Activated T-cell treated with anti-CD3 and anti-CD28 coated beads, Interleukin-2, amount 50 U/mL, for 4 hours (primary cell): ENCODE data around the gene FCMR. TPM values are rescaled to one million over a fixed set of nuclear protein-coding genes. Genes with fewer than 3 reads are reported as not detected.

Source experiments
- ATAC-seq, 2 donors: fragments of 200-7000 bp; cut with Tn5 transposase; one replicate each; pipeline ENCODE4 v1.10.0; 2021
- DNase-seq: peaks from one replicate; pipeline ENCODE4 v3.0.0-alpha.2; 2020
- H3K27me3 Mint-ChIP-seq: one replicate; pipeline ENCODE4 v1.8.0; 2021; ENCODE audit warnings: low read depth, mixed read lengths
- H3K36me3 Mint-ChIP-seq: one replicate; pipeline ENCODE4 v1.8.0; 2022; ENCODE audit warnings: mixed read lengths; ENCODE audit not compliant: insufficient read depth
- H3K4me1 Mint-ChIP-seq: one replicate; pipeline ENCODE4 v1.8.0; 2021; ENCODE audit warnings: low read depth, mixed read lengths
- H3K4me3 Mint-ChIP-seq: one replicate; pipeline ENCODE4 v1.8.0; 2021; ENCODE audit warnings: mild to moderate bottlenecking, moderate library complexity, mixed read lengths
- H3K9me3 Mint-ChIP-seq: one replicate; pipeline ENCODE4 v1.8.0; 2021; ENCODE audit warnings: mixed read lengths
- total RNA-seq, 3 donors: library from RNA; stranded (reverse); gene quantifications; one replicate each; pipeline ENCODE4 v1.2.1, GENCODE V29; 2021

Gene FCMR
- total RNA-seq, 3 donors from 2014 or later, result 24.7 to 41.7 (median 24.8) TPM

DNA sequence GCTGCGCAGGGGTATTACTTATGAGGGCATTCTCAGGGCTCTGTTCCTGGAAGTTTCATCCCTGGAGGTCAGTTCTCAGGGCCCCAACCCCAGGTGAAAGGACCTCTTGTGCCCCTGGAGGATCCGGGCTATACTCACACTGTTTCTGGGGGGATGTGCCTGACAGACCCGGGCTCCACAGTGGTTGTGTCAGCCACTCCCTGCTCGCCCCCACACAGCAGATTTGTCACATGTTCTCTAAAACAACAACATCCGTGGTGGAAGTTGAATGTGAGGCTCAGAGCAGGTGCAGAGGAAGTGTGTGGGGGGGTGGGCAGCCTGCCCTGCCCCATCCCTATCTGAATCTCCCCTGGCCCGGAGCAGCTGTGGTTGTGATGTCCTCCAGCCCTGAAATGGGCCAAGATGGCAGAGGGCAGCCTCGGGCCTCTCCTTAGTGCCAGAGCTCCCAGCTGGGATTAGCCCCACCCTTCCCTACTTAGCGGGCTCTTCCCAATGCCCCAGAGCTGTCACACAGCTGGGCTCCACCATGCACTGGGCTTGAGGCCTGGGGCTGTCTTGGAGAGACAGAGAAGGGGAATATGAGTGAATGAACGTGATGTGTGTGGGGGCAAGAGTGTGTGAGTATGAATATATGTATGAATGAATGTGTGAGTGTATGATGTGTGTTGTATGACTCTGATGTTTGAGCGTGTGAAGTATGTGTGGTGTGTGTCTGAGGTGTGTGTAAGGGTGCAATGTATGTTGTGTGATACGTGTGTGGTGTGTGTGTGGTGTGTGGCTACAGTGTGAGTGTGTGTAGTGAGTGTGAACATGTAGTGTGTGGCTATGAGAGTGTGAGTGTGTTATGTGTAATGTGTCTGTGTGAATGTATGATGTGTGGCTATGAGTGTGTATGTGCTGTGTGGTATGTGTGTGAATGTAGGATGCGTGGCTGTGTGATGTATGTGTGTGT, 1.5 kb upstream of the FCMR start:
- peak; percentile 76 to 78 for ATAC-seq
- Mint-ChIP-seq H3K27me3 (no peaks in the 10 kb centered on the region), H3K9me3 (no peaks in the 10 kb centered on the region), H3K4me3 (no peak overlapping the region), H3K4me1 (peaks cover 39% of the 10 kb centered on the region), H3K36me3 (peaks cover 5% of the 10 kb centered on the region)
- peak; percentile 62 for DNase-seq

DNA sequence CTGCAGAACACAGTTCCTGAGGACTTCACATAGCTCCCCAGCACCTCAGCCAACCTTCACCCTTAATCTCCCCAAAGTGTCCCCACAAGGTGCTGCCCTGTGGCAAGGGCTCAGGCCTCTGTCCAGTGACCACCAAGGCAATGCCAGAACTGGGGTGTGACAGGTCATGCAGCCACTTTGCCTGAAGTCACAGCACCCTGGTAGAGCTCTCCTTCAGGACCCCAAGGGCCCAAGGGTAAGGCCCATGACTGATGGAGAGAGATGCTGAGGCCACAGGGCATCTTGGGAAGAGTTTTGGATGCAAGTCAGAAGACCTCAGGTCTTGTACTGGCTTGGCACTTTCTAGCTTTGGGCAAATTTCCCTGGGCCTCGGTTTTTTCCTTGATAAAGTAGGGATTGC, 783 bp upstream of the FCMR start:
- Mint-ChIP-seq H3K36me3 (peaks cover 8% of the 10 kb centered on the region), H3K9me3 (no peaks in the 10 kb centered on the region), H3K4me1 (peaks cover 41% of the 10 kb centered on the region), H3K27me3 (no peaks in the 10 kb centered on the region), H3K4me3 (no peak overlapping the region)
- DNase-seq (no peak), ATAC-seq (no peak)

DNA sequence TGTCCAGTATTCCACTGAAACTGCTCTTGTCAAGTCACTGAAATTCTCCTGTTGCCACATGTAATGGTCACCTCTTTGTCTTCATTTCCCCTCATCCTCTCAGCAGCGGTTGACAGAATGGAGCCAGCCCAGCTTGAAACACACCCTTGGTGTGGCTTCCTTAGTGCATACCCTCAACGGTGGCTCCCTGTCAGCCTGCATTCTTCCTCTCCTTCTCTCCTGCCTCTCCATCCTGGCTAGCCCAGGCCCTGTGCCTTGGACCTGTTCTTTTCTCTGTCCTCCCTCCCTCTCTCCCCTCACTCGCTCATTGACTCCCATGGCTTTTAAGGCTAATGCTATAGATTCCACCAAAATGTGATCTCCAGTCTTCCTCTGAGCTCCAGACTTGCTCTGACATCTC, 3.7 kb downstream of the FCMR start:
- H3K9me3 Mint-ChIP-seq, result no peaks in the 10 kb centered on the region
- no peaks in the 10 kb centered on the region for H3K27me3 Mint-ChIP-seq
- peak overlapping the region; percentile 80 for H3K4me3 Mint-ChIP-seq
- ATAC-seq (no peak), DNase-seq (no peak)
- peaks cover 77% of the 10 kb centered on the region for H3K4me1 Mint-ChIP-seq
- H3K36me3 Mint-ChIP-seq, result peaks cover 32% of the 10 kb centered on the region

DNA sequence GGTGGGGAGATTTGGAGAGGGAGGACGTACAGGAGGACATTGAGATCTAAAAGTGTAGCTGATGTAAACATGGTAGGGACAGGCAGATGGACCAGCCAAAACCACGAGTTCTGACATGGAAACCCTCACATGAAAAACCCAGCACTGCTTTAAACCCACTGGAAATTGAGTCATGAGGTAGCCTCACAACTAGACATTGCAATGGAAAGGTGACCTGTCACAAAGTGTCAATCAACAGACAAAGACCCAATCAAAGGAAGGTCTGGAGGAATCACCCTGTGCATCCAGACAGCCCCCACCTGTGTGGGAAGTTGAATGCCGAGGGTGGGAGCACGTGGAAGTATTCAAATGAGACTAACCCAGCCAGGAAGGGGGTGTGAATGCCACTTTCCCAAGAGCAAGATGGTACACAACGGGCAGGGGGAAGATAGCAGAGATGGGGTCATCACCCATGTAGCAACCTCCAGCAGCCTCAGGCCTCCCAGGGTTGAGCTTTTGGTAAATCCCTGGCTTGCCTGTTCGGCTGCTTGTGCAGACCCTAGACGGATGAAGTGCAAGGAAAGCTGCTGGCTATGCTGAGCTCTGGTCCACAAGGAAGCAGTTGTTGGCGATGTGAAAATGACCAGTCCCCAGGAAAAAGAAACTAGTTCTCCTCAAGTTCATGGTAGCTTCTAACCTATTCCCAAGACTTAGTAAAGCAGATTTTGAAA, 5.6 kb downstream of the FCMR start:
- ATAC-seq (peak in 1 of 2 donors; percentile 32), DNase-seq (no peak)
- H3K36me3 Mint-ChIP-seq, result peaks cover 38% of the 10 kb centered on the region
- H3K4me3 Mint-ChIP-seq, result peak overlapping the region; percentile 80
- H3K4me1 Mint-ChIP-seq, result peaks cover 92% of the 10 kb centered on the region
- H3K27me3 Mint-ChIP-seq, result no peaks in the 10 kb centered on the region
- no peaks in the 10 kb centered on the region for H3K9me3 Mint-ChIP-seq

DNA sequence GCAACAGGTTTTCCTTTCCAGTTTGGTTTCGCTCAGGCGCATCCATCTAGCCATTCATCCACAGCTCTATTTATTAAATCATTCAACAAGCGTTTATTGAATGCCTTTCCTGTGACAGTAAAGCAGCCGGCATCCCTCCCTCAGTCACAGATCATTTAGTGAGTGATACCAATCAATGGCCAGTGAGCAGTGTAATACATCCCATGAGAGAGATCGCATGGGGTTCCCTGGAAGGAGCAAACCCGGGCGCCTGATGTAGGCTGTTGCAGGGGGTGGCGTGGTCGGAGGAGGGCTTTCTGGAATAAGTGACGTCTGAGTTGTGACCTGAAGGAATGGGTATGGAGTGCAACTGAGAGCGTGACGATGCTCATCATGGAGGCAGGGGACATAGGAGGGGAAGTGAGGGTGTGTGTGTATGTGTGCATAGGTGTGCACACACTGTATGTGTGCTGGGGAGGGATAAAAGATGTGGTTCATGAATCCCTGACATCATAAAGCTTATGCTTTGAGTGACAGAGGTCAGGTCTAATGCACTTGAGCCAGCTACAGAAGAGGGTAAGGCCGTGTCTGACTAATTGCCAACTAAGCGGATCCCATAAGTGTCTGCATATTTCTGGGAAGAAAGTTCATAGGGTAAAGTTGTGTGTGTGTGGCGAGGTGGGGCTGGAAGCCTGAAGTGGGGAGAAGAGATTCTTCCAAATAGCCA, 6.6 kb downstream of the FCMR start:
- peaks cover 34% of the 10 kb centered on the region for H3K36me3 Mint-ChIP-seq

DNA sequence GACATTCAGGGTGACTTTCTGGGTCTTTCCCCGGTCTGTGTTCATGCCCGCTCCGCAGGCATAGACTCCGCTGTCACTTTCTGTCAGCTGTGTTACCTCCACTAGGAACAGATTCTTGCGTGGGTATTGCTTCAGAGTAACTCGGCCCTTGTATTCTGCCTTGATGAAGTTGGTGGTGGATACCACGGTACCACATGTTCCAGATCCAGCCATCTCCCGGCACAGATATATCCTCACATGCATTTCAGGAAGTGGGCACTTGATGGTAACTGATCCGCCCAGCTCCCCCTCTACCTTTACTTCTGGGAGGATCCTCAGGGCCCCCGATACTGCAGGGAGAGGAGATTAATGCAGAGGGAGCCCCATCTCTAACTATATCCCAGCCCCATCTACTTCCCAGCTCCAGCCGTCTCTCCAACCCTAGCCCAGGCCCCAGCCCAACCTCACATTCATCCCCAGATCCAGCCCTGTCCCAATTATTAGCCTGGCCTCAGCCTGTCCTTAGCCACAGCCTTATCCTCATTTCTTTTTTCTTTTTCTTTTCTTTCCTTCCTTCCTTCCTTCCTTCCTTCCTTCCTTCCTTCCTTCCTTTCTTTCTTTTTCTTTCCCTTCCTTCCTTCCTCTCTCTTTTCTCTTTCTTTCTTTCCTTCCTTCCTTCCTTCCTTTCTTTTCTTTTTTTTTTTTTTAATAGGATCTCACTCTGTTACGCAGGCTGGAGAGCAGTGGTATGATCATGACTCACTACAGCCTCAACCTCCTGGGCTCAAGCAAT, 7.8 kb downstream of the FCMR start:
- ATAC-seq (no peak), DNase-seq (no peak)
- peaks cover 35% of the 10 kb centered on the region for H3K36me3 Mint-ChIP-seq
- no peaks in the 10 kb centered on the region for H3K9me3 Mint-ChIP-seq
- no peaks in the 10 kb centered on the region for H3K27me3 Mint-ChIP-seq
- H3K4me3 Mint-ChIP-seq, result no peak overlapping the region
- peaks cover 90% of the 10 kb centered on the region for H3K4me1 Mint-ChIP-seq

More for the DNA sequence above, 6.6 kb downstream of the FCMR start:
- ATAC-seq (no peak), DNase-seq (no peak)
- no peaks in the 10 kb centered on the region for H3K9me3 Mint-ChIP-seq
- H3K4me1 Mint-ChIP-seq, result peaks cover 92% of the 10 kb centered on the region
- peak overlapping the region; percentile 80 for H3K4me3 Mint-ChIP-seq
- no peaks in the 10 kb centered on the region for H3K27me3 Mint-ChIP-seq

- no peak overlapping the region for H3K4me3 Mint-ChIP-seq
- peak; percentile 38 to 43 for ATAC-seq
- H3K9me3 Mint-ChIP-seq, result no peaks in the 10 kb centered on the region
- peak; percentile 46 for DNase-seq
- H3K27me3 Mint-ChIP-seq, result no peaks in the 10 kb centered on the region
- peaks cover 38% of the 10 kb centered on the region for H3K36me3 Mint-ChIP-seq
- H3K4me1 Mint-ChIP-seq, result peaks cover 91% of the 10 kb centered on the region
Observed at GRCh38 chr1:206912445-206913095, 9.2 kb downstream of the FCMR start.

GRCh38 chr1:206911064-206911663, 10.6 kb downstream of the FCMR start:
- Mint-ChIP-seq H3K4me3 (no peak overlapping the region), H3K9me3 (no peaks in the 10 kb centered on the region), H3K27me3 (no peaks in the 10 kb centered on the region), H3K36me3 (peaks cover 35% of the 10 kb centered on the region), H3K4me1 (peaks cover 90% of the 10 kb centered on the region)
- DNase-seq, result no peak
- ATAC-seq, result no peak

GRCh38 chr1:206909883-206910318, 11.8 kb downstream of the FCMR start:
- peaks cover 33% of the 10 kb centered on the region for H3K36me3 Mint-ChIP-seq
- H3K4me3 Mint-ChIP-seq, result peak overlapping the region; percentile 61
- ATAC-seq, result no peak
- no peak for DNase-seq
- no peaks in the 10 kb centered on the region for H3K27me3 Mint-ChIP-seq
- peaks cover 90% of the 10 kb centered on the region for H3K4me1 Mint-ChIP-seq
- H3K9me3 Mint-ChIP-seq, result no peaks in the 10 kb centered on the region

- no peaks in the 10 kb centered on the region for H3K9me3 Mint-ChIP-seq
- H3K4me1 Mint-ChIP-seq, result peaks cover 90% of the 10 kb centered on the region
- peak; percentile 48 to 49 for ATAC-seq
Observed at GRCh38 chr1:206909161-206909882, 12.4 kb downstream of the FCMR start.

DNA sequence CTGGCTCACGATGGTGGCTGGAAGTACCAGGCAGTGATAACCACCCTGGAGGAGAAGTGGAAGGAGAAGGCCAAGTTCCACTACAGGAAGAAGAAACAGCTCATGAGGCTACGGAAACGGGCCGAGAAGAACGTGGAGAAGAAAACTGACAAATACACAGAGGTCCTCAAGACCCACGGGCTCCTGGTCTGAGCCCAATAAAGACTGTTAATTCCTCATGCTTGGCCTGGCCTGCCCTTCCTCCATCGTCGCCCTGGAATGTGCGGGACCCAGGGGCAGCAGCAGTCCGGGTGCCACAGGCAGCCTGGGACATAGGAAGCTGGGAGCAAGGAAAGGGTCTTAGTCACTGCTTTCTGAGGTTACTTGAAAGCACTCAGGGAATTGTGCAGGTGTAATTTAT, 13.7 kb downstream of the FCMR start:
- Mint-ChIP-seq H3K36me3 (peaks cover 44% of the 10 kb centered on the region), H3K4me1 (peaks cover 85% of the 10 kb centered on the region), H3K27me3 (no peaks in the 10 kb centered on the region), H3K4me3 (no peak overlapping the region), H3K9me3 (no peaks in the 10 kb centered on the region)
- ATAC-seq, result no peak
- DNase-seq, result no peak

More at GRCh38 chr1:206909161-206909882, 12.4 kb downstream of the FCMR start:
- Mint-ChIP-seq H3K36me3 (peaks cover 37% of the 10 kb centered on the region), H3K4me3 (peak overlapping the region; percentile 65), H3K27me3 (no peaks in the 10 kb centered on the region)
- DNase-seq, result peak; percentile 52

DNA sequence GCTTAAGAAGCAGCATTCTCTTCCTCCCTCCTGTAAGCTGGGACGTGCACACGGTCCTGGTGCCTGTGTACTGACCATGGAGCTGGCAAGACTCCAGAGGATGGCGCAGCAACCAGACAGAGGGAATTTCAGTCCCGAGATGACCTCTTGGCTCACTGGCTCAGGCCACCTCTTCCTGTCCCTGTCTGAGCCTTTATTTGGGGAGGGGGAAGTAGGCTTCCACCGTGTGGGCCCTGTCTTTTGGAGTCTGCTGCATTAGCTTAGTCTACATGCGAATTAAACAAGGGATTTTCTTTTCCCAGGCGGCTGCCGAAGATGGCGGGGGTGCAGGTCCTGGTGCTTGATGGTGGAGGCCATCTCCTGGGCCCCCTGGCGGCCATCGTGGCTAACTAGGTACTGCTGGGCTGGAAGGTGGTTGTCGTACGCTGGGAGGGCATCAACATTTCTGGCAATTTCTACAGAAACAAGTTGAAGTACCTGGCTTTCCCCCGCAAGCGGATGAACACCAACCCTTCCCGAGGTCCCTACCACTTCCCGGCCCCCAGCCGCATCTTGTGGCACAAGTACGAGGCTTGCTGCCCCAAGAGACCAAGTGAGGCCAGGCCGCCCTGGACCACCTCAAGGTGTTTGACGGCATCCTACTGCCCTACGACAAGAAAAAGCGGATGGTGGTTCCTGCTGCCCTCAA, 14.3 kb downstream of the FCMR start:
- H3K9me3 Mint-ChIP-seq, result no peaks in the 10 kb centered on the region
- H3K36me3 Mint-ChIP-seq, result peaks cover 48% of the 10 kb centered on the region

More for the DNA sequence above, 14.3 kb downstream of the FCMR start:
- H3K4me3 Mint-ChIP-seq, result no peak overlapping the region
- peaks cover 85% of the 10 kb centered on the region for H3K4me1 Mint-ChIP-seq
- H3K27me3 Mint-ChIP-seq, result no peaks in the 10 kb centered on the region
- ATAC-seq (no peak), DNase-seq (no peak)
